Stimulated activated naive CD8-positive, alpha-beta T cell treated with anti-CD3 and anti-CD28 coated beads, Interleukin-15, amount 100 ng/mL, for 72 hours (primary cell): ENCODE results near the gene TNFSF8.

Source experiments
- ATAC-seq: fragments of 150-1000 bp; cut with Tn5 transposase; 2 replicates; pipeline ENCODE4 v1.10.0; 2021; ENCODE audit warnings: mild to moderate bottlenecking, moderate library complexity
- DNase-seq, 2 donors: peaks; one replicate each; pipeline ENCODE4 v3.0.0; 2021 to 2022
- H3K27ac Mint-ChIP-seq, 2 donors: one replicate each; pipeline ENCODE4 v1.8.0; 2022; ENCODE audit warnings: mild to moderate bottlenecking in 2 of 2, mixed read lengths in 2 of 2, moderate library complexity in 2 of 2
- H3K27me3 Mint-ChIP-seq: one replicate; pipeline ENCODE4 v1.8.0; 2022; ENCODE audit warnings: mixed read lengths
- H3K4me1 Mint-ChIP-seq: one replicate; pipeline ENCODE4 v1.8.0; 2022; ENCODE audit warnings: mild to moderate bottlenecking, mixed read lengths
- H3K4me3 Mint-ChIP-seq, 2 donors: one replicate each; pipeline ENCODE4 v1.8.0; 2022; ENCODE audit warnings: mild to moderate bottlenecking in 2 of 2, mixed read lengths in 2 of 2, moderate library complexity in 1 of 2
- H3K9me3 Mint-ChIP-seq, 2 donors: one replicate each; pipeline ENCODE4 v1.8.0; 2022; ENCODE audit warnings: mixed read lengths in 2 of 2

TNFSF8 gene

DNA sequence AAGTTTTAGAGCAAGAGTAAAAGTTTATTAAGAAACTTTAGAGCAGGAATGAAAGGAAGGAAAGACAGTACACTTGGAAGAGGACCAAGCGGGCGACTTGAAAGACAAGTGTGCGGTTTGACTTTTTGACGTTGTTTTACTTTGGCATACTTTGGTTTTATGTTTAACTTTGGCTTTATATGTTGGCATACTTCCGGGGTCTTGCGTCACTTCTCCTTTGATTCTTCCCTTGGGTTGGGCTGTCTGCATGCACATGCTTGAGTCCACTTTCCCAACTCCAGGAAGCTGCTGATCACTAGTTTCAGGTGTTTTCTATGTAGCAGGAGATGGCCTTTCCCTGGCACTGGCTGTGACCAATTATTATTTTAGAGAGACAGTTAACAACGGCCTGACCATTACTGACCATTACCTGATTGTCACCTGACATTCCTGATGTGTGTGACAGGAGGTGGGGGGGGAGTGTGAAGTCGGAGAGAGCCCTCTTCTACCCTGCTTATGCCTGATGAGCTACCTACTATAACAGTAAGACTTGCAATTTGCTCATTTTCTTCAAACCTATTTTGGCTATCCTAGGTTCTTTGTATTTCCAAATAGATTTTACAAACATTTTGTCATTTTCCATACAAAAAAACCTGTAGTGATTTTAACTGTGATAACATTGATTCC, 45.5 kb downstream of the TNFSF8 start:
- Mint-ChIP-seq H3K9me3 (peaks cover 10 to 14% of the 10 kb centered on the region in 2 donors), H3K4me3 (no peak overlapping the region), H3K27me3 (no peaks in the 10 kb centered on the region), H3K4me1 (peaks cover 28% of the 10 kb centered on the region), H3K27ac (no peak overlapping the region)
- ATAC-seq: no peak
- no peak for DNase-seq

DNA sequence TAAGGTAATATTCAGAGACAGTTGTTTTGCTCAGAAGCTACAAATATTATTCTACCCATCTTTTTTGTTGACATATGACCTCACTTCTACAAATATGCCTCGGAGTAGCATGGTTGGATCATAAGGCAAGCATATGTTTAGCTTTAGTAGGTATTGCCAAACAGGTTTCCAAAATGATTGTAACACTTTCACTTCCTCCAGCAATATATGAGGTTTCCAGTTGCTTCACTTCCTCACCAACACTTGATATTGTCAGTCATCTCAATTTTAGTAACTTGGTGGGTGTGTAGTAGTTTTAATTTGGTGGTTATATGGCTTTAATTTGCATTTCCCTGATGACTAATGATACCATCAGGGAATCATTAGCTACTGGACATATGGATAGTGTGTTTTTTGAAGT, 46.7 kb downstream of the TNFSF8 start:
- H3K27me3 Mint-ChIP-seq: no peaks in the 10 kb centered on the region
- no peak overlapping the region for H3K4me3 Mint-ChIP-seq
- DNase-seq (no peak), ATAC-seq (peak; percentile 71)
- H3K4me1 Mint-ChIP-seq: peaks cover 15% of the 10 kb centered on the region
- peaks cover 10 to 14% of the 10 kb centered on the region in 2 donors for H3K9me3 Mint-ChIP-seq
- no peak overlapping the region for H3K27ac Mint-ChIP-seq

DNA sequence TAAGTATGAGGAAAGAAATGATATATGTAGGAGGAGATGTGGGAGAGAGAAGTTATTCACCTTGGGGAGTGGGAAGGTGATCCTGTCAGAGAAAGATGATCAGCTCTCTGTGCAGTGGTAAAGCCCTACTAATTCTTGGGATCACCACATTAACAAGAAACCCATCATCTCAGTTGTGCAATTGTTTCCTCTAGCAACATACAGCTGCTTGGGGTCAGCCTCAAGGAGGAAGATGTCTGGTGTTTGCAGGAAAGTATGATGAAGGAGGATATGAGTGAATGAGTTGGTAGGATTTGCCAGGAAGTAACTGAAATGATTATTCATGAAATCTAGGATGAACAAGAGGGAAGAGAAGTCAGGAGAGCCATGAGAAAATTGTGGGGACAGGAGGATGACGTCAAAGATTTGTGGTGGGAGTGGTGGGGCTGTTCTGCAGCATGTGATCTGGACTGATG, 50.1 kb downstream of the TNFSF8 start:
- peaks cover 17% of the 10 kb centered on the region in 2 donors for H3K9me3 Mint-ChIP-seq
- ATAC-seq (peak; percentile 39), DNase-seq (no peak)
- no peak overlapping the region for H3K27ac Mint-ChIP-seq
- no peaks in the 10 kb centered on the region for H3K27me3 Mint-ChIP-seq
- H3K4me1 Mint-ChIP-seq: peaks cover 5% of the 10 kb centered on the region
- no peak overlapping the region for H3K4me3 Mint-ChIP-seq

- Mint-ChIP-seq H3K27me3 (no peaks in the 10 kb centered on the region), H3K9me3 (peaks cover 12 to 23% of the 10 kb centered on the region in 2 donors), H3K4me1 (no peaks in the 10 kb centered on the region), H3K4me3 (no peak overlapping the region), H3K27ac (no peak overlapping the region)
- no peak for DNase-seq
- no peak for ATAC-seq
These were observed 51.4 kb downstream of the TNFSF8 start for GRCh38 chr9:114878879-114879564.

DNA sequence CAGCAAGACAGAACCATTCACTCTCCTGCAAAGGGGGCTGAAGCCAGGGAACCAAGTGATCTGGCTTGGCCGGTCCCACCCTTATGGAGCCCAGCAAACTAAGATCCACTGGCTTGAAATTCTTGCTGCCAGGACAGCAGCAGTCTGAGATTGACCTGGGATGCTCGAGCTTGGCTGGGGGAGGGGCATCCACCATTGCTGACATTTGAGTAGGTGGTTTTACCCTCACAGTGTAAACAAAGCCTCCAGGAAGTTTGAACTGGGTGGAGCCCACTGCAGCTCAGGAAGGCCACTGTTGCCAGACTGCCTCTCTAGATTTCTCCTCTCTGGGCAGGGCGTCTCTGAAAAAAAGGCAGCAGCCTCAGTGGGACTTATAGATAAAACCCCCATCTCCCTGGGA, 60.5 kb downstream of the TNFSF8 start:
- ATAC-seq (no peak), DNase-seq (no peak)
- H3K4me1 Mint-ChIP-seq: peaks cover 18% of the 10 kb centered on the region
- H3K4me3 Mint-ChIP-seq: no peak overlapping the region
- no peaks in the 10 kb centered on the region for H3K27me3 Mint-ChIP-seq
- H3K27ac Mint-ChIP-seq: peak overlapping the region in 1 of 2 donors; percentile 77
- peaks cover 26 to 39% of the 10 kb centered on the region in 2 donors for H3K9me3 Mint-ChIP-seq

DNA sequence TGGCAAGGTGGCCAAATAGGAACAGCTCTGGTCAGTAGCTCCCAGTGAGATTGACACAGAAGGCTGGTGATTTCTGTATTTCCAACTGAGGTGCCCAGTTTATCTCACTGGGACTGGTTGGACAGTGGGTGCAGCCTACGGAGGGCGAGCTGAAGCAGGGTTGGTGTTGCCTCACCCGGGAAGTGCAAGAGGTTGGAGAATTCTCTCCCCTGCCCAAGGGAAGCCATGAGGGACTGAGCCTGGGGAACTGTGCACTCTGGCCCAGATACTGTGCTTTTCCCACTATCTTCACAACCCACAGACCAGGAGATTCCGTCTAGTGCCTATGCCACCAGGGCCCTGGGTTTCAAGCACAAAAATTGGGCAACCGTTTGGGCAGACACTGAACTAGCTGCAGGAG, 61.0 kb downstream of the TNFSF8 start:
- H3K9me3 Mint-ChIP-seq: peaks cover 31 to 39% of the 10 kb centered on the region in 2 donors
- H3K27me3 Mint-ChIP-seq: no peaks in the 10 kb centered on the region
- no peak for ATAC-seq
- H3K4me1 Mint-ChIP-seq: peaks cover 18% of the 10 kb centered on the region
- H3K4me3 Mint-ChIP-seq: no peak overlapping the region
- DNase-seq: no peak
- H3K27ac Mint-ChIP-seq: no peak overlapping the region

- Mint-ChIP-seq H3K9me3 (peaks cover 20% of the 10 kb centered on the region in 2 donors), H3K27me3 (no peaks in the 10 kb centered on the region), H3K4me3 (no peak overlapping the region), H3K4me1 (peaks cover 16% of the 10 kb centered on the region), H3K27ac (no peak overlapping the region)
- no peak for ATAC-seq
- no peak for DNase-seq
These were observed 63.1 kb downstream of the TNFSF8 start for GRCh38 chr9:114867327-114867726.

- ATAC-seq: no peak
- Mint-ChIP-seq H3K27me3 (no peaks in the 10 kb centered on the region), H3K4me1 (peaks cover 10% of the 10 kb centered on the region), H3K4me3 (no peak overlapping the region), H3K9me3 (peaks cover 5 to 8% of the 10 kb centered on the region in 2 donors), H3K27ac (no peak overlapping the region)
- DNase-seq: no peak
These were observed 65.9 kb downstream of the TNFSF8 start for GRCh38 chr9:114864471-114864870.

- Mint-ChIP-seq H3K4me1 (peaks cover 6% of the 10 kb centered on the region), H3K27me3 (no peaks in the 10 kb centered on the region), H3K27ac (no peak overlapping the region), H3K4me3 (no peak overlapping the region), H3K9me3 (peaks cover 13 to 19% of the 10 kb centered on the region in 2 donors)
- ATAC-seq (no peak), DNase-seq (no peak)
These were observed 68.3 kb downstream of the TNFSF8 start for GRCh38 chr9:114861922-114862605.

- no peaks in the 10 kb centered on the region for H3K27me3 Mint-ChIP-seq
- H3K4me1 Mint-ChIP-seq: peaks cover 6% of the 10 kb centered on the region
- H3K27ac Mint-ChIP-seq: no peak overlapping the region
- no peak overlapping the region for H3K4me3 Mint-ChIP-seq
- peaks cover 13 to 19% of the 10 kb centered on the region in 2 donors for H3K9me3 Mint-ChIP-seq
- DNase-seq (no peak), ATAC-seq (no peak)
These were observed 69.1 kb downstream of the TNFSF8 start for GRCh38 chr9:114861273-114861672.

DNA sequence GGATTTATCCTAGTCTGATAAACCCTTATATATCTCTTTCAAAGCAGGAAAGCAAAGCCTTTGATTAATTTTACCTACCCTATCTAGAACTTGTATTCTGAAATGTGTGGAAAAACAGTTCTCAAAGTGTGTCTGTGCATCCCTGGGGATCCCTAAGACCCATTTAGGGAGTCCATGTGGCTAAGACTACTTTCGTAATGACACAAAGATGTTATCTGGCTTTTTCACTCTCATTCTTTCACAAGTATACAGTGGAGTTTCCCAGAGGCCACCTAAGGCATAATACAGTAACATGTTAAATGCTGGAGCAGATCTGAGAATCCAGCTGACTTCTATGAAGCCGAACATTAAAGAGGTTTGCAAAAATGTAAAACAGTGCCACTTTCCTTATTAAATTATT, 70.2 kb downstream of the TNFSF8 start:
- DNase-seq (no peak), ATAC-seq (peak; percentile 53)
- Mint-ChIP-seq H3K4me1 (peaks cover 6% of the 10 kb centered on the region), H3K27me3 (no peaks in the 10 kb centered on the region), H3K27ac (no peak overlapping the region), H3K4me3 (no peak overlapping the region), H3K9me3 (peaks cover 13 to 19% of the 10 kb centered on the region in 2 donors)

DNA sequence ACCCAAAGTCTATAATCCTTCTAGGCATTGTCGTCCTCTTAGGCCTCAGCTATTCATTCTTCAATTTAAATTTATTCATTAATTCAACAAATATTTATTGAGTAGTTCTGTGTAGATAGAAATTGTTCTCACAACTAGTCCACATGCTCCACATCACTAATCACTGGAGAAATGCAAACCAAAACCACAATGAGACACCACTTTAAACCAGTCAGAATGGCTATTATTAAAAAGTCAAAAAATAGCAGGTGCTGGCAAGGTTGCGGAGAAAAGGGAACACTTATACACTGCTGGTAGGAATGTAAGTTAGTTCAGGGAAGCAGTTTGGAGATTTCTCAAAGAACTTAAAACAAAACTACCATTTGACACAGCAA, 73.5 kb downstream of the TNFSF8 start:
- Mint-ChIP-seq H3K4me1 (peaks cover 6% of the 10 kb centered on the region), H3K27me3 (no peaks in the 10 kb centered on the region), H3K9me3 (peaks cover 8 to 11% of the 10 kb centered on the region in 2 donors), H3K4me3 (no peak overlapping the region), H3K27ac (no peak overlapping the region)
- ATAC-seq (no peak), DNase-seq (no peak)

- Mint-ChIP-seq H3K27me3 (no peaks in the 10 kb centered on the region), H3K4me1 (peaks cover 9% of the 10 kb centered on the region), H3K9me3 (peaks cover 8 to 13% of the 10 kb centered on the region in 2 donors), H3K4me3 (no peak overlapping the region), H3K27ac (no peak overlapping the region)
- no peak for DNase-seq
- ATAC-seq: no peak
These were observed 74.0 kb downstream of the TNFSF8 start for GRCh38 chr9:114856215-114856941.

- Mint-ChIP-seq H3K9me3 (peaks cover 12 to 20% of the 10 kb centered on the region in 2 donors), H3K27me3 (no peaks in the 10 kb centered on the region), H3K4me3 (no peak overlapping the region), H3K4me1 (peaks cover 18% of the 10 kb centered on the region), H3K27ac (no peak overlapping the region)
- no peak for ATAC-seq
- no peak for DNase-seq
These were observed 74.9 kb downstream of the TNFSF8 start for GRCh38 chr9:114855488-114855887.

- Mint-ChIP-seq H3K27ac (no peak overlapping the region), H3K4me3 (no peak overlapping the region), H3K4me1 (peaks cover 19% of the 10 kb centered on the region), H3K9me3 (peaks cover 12 to 20% of the 10 kb centered on the region in 2 donors), H3K27me3 (no peaks in the 10 kb centered on the region)
- no peak for ATAC-seq
- no peak for DNase-seq
These were observed 75.5 kb downstream of the TNFSF8 start for GRCh38 chr9:114854736-114855355.
